ENCODE measurements around the gene RPL7L1.
"Not testable (repeated sequence)": the region's sequence is repeated elsewhere in the genome, so short reads cannot be mapped to it uniquely, and the experiment has no call there.

The RPL7L1 gene

DNA sequence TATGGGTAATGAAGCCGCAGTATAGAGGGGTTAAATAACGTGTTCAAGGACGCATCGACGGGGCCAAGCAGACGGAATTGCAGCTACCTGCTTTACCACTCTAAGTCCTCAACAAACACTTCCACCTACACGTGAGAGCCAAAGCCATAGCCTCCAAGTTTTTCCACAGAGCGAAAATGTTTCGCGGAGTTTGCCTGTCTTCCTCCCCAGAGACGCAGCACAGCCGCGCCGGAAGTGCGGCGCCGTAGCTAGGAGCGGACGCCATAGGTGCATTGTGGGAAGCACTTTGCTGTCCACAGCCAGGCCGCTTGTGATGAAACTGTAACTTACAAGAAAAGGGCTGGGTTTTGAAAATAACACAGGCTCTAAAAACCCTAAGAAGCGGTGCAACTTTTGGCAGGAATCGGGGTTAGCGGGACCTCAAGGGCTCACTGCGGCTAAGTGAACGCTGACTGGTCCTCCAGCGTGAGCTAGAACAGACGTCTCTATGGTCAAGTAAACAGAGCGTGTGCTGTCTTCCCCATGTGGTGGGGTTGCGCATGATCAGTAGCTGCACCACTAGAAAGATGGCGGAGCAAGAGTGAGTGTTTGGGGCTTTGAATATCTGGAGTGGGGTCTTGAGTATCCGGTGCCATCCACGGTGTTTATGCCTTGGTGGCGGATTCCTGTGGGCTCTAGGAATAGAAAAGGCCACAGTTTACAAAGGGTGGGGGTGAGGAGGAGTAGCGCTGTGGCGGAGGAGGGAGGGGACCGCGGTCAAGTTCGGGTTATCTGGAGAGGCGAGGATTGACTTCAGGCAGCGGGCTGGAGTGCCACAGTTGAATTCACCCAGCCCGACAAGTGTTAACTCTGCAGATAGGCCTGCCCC is at the start of gene RPL7L1:
TSS of gene RPL7L1 (plus strand) at position 245 of the 868 bp plus-strand sequence. CDS start at position 540, 295 bp downstream.
- peak; percentile 76 for DNase-seq (ENCODE audit: low spot score)

- no peak for DNase-seq (ENCODE audit: low spot score)
Observed at GRCh38 chr6:42831237-42831636, 48.2 kb upstream of the RPL7L1 start.

GRCh38 chr6:42834056-42834455 is 45.4 kb upstream of the RPL7L1 start:
- no peak for DNase-seq (ENCODE audit: low spot score)

DNA sequence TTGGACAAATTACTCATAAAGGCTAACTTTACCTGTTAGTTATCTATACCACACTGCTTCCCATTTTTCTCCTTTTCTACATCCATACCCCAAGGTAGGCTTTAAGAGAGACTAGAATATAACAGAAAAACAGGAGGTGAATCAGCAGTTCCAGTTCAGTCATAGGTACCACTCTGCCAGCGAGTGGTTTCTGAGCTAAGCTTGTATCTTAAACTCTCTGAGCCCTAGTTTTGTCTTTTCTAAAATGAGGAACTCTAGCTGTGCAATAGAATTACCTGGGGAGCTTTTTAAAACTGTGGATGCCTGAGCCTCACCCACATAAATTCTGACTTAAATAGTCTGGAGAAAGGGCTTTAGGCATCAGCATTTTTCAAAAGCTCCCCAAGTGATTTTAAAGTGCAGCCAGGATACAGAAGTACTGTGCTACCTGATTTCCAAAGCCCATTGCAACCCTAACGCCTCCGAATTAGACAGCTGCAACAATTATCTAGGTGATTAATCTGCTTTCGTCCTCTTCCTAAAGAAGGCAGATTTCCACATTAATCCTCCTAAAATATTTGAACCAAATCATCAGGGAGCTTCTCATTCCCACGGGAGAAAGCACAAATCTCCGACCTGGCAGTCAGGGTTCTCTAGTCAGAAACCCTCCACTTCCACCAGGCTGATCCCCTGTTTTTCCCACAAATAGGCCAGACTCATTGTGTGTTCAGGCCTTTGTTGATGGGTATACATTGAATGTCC is 37.4 kb upstream of the RPL7L1 start:
- DNase-seq (ENCODE audit: low spot score) = no peak

- no peak for DNase-seq (ENCODE audit: low spot score)
Observed at GRCh38 chr6:42845327-42845694, 34.1 kb upstream of the RPL7L1 start.

DNA sequence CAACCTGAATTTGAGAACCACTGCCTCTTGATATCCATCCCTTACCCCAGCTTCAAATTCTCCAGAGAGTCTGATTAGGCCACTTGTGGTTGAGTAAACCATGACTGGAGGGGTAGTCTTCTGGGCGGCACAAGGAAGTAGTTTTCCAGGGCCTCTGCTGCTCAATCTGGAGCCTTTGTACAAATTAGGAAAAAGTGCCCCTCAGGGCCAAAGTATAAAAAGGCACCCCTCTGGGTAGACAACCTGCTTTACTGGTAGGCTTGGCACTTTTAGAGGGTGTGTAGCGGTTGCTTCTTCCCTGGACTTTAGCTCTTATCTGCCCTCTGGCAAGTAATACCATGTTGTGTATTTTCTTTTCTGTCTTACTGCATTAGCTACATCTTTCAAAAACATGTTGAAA is 32.9 kb upstream of the RPL7L1 start:
- DNase-seq (ENCODE audit: low spot score) = no peak

- DNase-seq (ENCODE audit: low spot score) = no peak
Observed at GRCh38 chr6:42848700-42849099, 30.7 kb upstream of the RPL7L1 start.

DNA sequence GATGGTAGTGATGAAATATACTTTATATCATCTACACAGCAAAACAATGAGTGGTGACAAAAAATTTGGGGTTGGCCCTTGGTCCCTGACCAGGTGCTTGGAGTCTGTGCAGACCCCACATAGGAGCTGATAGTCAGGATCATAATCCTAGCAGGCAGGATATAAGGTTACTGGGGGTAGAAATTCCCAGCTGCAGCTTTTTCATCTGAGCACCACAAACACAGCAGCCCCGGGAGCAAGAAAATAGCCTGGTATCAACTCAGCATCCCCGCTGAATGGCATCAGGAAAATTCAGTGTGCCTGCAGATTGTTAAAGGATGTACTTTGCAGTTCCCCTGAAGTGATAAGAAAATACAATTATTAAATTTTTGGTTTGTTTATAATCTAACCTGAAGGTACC is 27.8 kb upstream of the RPL7L1 start:
- DNase-seq (ENCODE audit: low spot score) = no peak

DNA sequence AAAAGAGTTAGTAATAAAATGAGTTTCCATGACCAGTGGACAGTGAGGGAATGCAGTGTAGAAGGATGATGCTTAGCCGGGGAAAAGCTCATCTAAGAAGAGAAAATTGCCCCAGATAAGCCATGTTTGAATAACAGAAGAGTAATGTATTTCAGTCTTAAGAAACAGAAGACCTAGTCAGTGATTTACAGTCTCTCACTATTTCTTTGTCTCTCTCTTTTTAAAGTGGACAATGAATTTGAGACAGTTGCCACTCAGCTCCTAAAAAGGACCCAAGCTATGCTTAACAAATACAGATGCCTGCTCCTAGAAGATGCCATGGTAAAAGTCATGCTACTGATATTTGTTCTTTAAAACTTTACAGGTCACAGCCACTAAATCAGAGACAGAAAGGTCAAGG is 19.4 kb upstream of the RPL7L1 start:
- no peak for DNase-seq (ENCODE audit: low spot score)

DNA sequence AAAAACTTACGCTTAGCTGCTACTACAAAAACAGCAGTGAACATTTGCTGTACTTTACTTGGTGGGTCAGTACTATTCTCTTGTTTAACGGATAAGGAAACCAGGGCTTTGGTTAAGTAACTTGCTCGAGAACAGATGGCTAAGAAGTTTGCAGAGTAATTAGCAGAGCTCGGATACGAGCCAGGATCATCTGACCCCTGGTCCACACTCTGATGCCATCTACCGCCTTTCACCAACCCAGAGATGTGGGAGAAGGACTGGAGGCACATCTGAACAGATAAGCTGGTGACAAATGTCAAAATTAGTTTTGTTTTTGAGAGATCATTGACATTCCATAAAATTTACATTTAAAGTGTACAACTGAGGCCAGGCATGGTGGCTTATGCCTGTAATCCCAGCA is 18.9 kb upstream of the RPL7L1 start:
- DNase-seq (ENCODE audit: low spot score) = no peak

GRCh38 chr6:42864602-42865001 is 14.8 kb upstream of the RPL7L1 start:
- no peak for DNase-seq (ENCODE audit: low spot score)

DNA sequence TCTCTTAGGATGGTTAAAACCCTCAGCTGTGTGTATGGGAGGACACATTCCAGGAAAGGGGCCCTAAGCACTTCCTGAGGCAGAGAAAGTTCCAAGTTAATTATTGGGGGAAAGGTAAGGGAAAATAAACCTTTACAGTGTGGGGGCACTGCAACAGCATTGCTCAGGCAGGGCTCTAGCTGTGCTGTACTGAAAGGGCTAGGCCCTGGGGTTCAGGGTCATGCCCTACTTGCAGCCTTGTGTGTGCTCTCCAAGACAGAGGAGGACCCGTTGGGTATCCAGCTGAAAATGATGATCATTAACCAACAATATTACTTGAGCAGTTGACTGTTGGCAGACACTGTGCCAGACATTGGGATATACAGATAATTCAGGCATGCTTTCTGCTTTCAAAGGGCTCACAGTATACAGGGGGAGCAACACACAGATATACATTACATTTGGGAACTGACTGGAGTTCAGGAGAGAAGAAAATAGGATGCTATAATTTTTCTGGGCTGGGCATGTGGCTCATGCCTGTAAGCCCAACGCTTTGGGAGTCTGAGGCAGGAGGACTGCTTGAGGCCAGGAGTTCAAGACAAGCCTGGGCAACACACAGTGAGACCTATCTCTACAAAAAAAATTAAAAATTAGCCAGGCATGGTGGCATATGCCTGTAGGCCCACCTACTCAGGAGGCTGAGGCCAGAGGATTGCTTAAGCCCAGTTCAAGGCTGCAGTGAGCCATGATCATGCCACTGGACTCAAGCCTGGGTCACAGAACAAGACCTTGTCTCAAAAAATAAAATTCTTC is 9.1 kb upstream of the RPL7L1 start:
- DNase-seq (ENCODE audit: low spot score) = no peak

- no peak for DNase-seq (ENCODE audit: low spot score)
Observed at GRCh38 chr6:42871711-42872110, 7.7 kb upstream of the RPL7L1 start.

GRCh38 chr6:42873313-42873712 is 6.1 kb upstream of the RPL7L1 start:
- DNase-seq (ENCODE audit: low spot score) = no peak

- DNase-seq (ENCODE audit: low spot score) = no peak
Observed at GRCh38 chr6:42877695-42878094, 1.7 kb upstream of the RPL7L1 start.

DNA sequence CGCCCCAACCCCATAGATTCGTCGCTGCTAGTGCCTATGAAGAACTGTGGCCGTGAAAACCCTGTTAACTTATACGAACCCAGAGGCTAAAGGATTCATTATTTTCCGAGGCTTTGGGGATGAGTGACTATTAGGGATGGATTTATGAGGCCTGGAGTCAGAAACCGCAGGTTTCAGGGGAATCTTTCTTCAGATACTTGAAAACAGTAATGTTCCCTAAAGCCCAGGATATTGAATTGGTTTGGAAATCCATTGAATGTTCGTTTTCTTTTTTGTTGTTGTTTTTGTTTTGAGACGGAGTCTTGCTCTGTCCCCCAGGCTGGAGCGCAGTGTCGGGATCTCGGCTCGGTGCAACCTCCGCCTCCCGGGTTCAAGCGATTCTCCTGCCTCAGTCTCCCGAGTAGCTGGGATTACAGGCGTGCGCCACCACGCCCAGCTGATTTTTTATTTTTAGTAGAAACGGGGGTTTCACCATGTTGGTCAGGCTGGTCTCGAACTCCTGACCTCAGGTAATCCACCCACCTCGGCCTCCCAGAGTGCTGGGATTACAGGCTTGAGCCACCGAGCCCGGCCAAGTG is 913 bp downstream of the RPL7L1 start:
- not testable (repeated sequence) for DNase-seq (ENCODE audit: low spot score)

- not testable (repeated sequence) for DNase-seq (ENCODE audit: low spot score)
Observed at GRCh38 chr6:42880871-42881270, 1.5 kb downstream of the RPL7L1 start.

DNA sequence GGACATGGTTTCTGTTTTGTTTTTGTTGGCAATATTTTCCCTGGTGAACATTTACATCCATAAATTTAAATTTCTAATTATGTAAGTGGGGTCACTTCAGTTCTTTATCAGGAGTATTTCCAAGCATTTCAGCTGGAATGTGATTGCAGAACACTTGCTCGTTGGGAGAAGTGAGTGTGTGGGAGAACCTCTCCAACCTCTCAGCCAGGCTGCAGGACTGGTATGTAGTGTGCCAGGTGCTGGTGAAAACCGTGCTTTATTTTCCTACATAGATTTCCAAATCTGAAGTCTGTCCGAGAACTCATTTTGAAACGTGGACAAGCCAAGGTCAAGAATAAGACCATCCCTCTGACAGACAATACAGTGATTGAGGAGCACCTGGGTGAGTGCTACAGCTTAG is 6.3 kb downstream of the RPL7L1 start:
- no peak for DNase-seq (ENCODE audit: low spot score)

- DNase-seq (ENCODE audit: low spot score) = not testable (repeated sequence)
Observed at GRCh38 chr6:42888201-42888600, 8.8 kb downstream of the RPL7L1 start.

DNA sequence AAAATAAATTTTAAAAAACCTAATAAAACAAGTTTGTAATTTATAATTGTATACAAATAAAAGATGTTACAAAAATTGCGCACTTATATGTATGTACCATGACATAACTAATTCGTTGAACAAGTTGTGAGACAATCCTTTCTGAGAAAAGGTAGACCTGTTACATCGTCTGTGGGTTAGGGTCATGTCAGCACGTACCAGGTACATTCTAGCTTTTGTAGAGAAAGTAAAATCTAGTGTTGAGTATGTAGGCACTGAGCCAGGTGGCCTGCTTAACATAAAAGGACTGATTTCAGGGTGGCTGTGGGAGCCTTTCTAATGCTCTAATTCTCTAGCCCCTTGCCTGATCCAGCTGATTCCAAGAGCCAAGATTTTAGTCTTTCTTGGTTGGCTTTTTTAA is 10.4 kb downstream of the RPL7L1 start:
- DNase-seq (ENCODE audit: low spot score) = no peak

DNA sequence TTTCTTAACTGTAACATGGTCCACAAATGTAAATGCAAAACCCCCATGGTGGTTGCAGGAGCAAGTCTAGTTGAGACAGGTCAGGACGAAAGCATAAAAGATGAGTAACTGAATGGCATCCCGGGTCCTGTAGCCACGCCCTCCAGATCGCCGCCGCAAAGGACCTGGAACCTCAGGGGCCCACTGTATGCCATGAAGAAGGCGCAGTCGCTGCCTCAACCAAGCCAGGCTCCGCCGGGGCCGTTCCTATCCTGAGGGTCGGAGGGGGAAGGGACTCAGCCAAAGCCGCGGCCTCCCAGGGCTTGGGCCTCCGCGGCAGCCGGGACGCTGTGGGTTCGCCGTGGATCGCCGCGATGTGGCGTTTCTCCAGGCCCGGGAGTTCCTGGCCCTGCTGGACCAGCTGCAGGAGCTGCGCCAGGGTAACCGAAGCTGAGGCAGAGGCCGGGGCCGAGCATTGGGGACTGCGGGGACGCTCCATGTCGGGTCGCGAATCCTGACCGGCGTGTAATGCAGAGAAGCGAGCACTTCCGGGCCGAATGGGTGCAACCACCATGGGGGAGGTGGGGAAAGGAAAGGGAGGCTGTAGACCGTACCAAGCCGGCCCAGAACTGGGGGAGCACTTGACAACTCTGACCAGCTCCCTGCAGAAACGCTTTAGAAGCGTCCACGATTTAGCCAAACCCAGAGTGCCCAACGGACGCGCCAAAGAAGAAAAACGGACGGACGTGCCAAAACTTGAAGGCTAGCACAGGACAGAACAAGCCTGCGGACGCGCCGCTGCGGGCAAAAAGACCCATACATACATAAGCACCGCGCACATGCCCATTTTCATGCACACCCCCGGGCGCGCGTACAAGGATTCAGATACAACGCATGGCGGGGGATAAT is 11.1 kb downstream of the RPL7L1 start:
- peak; percentile 93 for DNase-seq (ENCODE audit: low spot score)
